GM19025 (cell line): Measurements from ENCODE around the gene FAM53B.
A peak's percentile ranks its signal among the peaks of the same experiment; 100 is the strongest.
"Not testable (repeated sequence)": the region's sequence is repeated elsewhere in the genome, so short reads cannot be mapped to it uniquely, and the experiment has no call there.

Source experiments
- ATAC-seq: cut with Tn5 transposase; IDR thresholded peaks from one replicate; pipeline ENCODE4 v1.9.1; 2021; ENCODE audit warnings: mild to moderate bottlenecking, low read depth, moderate library complexity; ENCODE audit not compliant: unreplicated experiment

FAM53B gene

GRCh38 chr10:124744102-124745050 is at the start of gene FAM53B:
Gene FAM53B (minus strand): TSS chr10:124744378. CDS start chr10:124706713, 37,665 bp downstream.
- peak; percentile 77 for ATAC-seq

DNA sequence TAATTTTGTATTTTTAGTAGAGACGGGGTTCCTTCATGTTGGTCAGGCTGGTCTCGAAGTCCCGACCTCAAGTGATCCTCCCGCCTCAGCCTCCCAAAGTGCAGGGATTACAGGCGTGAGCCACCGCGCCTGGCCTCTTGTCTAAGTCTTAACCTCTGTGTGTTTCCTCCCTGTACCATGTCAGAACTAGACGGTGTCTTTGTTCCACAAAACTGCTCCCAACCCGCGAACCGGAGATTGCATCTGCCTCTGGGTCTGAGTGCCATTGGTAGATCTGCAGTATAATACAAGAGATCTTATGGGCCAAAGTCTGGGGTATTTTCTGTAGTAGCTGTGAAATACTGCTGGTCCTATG is 48.8 kb upstream of the FAM53B start:
- no peak for ATAC-seq

DNA sequence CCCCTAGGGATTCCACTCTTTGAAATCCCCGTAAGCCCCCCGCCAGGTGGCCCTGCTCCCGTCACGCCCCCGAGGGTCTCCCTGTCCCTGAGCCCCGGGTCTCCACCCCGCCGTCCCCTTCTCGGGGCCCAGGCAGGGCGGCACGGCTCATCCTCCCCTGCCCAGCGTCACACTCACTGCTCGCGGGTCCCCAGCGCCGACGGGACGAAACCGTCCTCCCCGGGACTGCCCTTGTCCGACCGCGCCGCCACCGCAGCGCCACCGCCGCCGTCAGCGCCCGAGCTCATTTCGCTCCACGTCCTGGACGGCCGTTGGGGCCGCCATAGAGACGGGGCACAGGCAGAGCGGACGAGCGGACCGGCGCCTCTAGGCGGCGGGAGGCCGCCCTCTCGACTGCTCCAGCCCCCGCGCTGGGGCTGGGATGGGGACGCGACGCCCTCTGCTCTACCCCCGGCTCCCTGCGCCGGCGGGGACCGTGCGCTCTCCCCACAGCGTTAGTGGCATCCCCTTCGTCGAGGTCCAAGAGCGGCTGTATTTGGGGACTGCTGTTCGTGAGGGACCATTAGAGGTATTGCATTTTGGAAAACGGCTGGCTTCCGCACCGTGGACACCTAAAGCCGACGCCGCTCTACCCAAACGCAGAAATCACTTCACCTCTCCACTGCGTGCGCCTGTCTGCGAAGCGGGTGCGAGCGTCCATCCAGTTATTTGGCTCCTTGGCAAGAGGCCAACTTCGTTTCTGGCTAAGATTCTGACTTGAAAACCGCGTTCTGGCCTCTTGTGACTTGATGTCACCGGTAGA is 47.6 kb upstream of the FAM53B start, which contains the start of gene EEF1AKMT2:
TSS of gene EEF1AKMT2 (minus strand) at position 341 of the 802 bp plus-strand sequence. CDS start at position 287, 54 bp downstream.
- ATAC-seq = peak; percentile 90

- ATAC-seq = not testable (repeated sequence)
These were observed 38.7 kb upstream of the FAM53B start for GRCh38 chr10:124782900-124783299.

DNA sequence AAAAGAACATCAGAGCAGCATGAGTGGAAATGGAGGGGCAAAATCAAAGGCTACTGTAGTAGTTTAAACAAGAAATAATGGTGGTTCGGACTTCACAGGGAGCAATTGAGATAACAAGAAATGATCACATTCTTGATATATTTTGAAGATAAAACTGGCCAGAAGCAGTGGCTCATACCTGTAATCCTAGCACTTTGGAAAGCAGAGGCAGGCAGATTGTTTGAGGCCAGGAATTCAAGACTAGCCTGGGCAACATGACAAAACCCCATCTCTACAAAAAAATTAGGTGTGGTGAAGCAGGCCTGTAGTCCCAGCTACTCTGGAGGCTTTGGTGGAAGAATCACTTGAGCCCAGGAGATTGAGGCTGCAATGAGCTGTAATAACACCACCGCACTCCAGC is 24.6 kb upstream of the FAM53B start:
- ATAC-seq = no peak

DNA sequence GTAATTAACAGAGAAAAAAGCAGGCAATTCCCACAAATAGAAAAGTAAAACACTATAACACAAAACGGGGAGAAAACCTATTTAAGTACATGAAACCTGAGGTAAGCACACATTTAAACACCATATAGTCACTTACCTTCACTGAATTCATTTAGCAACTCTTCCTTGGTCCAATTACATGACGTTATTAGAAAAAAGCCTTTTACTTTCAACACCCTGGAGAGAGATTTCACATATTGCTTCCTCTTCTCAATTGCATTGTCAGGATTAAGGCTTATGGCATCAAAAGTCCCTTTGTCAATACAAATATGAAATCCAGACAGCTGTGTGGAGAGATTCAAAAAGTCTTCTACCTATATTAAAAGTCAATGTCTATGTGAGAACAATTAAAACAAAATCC is 21.1 kb upstream of the FAM53B start:
- ATAC-seq = no peak

DNA sequence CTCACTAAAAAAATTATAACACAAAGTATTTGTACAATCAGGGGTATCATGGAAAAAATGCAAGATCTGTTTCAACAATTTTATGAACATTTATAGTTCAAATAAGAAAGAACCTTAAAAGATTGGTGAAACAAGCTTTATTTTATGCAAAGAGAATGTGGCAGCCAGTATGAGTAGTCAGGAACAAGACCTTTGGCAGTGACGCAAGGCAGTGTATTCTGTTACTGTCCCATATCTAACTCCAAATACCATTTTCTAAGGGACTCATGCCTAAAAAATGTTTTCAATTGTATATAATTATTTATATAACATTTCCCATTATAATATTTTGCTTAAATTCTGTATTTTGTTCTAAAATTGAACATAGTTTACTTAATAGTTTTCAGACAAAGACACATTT is 19.1 kb upstream of the FAM53B start:
- no peak for ATAC-seq

DNA sequence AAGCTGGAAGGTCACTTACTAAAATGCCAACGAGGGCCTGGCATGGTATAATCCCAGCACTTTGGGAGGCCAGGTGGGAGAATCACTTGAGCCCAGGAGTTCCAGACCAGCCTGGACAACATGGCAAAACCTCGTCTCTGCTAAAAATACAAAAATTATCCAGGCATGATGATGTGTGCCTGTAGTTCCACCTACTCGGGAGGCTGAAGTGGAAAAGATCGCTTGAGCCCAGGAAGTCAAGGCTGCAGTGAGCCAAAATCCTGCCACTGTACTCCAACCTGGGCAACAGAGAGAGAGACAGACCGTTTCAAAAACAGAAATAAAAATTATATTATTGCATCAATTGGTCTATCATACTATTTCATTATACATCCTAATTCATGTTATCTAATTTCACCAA is 18.1 kb upstream of the FAM53B start:
- no peak for ATAC-seq

DNA sequence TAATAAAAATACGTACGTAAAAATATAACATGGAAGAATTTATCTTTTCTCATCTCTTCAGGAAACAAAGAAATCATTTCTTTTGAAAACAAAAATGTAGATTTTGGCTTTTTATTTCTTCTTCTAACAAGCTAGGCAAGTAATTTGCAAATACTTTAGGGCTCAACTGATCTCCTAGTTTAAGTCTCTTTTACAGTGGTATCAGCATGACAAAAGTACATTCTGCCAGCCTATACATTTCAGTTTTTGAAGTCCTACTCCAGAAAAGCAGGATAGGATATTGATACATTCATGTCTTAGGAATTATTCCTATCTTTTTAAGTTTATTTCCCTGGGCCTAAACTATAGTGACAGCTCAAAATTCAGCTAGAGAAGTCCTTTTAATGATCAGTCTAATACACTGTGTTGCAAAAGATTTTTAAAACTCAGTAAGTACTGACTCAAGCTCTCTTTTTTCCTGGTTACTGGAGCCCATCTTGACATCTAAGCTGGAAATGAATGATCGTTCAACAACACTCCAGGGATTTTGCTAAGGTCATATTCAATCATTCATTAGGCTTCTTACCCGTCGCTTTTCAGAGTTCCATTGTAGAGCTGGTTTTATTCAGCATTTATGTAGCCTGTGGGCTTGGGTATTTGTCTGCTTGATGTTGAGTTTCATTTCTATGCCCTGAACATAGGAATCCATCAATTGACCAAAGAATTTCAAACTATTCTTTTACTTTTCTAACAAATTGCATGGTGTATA is 12.2 kb upstream of the FAM53B start:
- ATAC-seq = no peak

DNA sequence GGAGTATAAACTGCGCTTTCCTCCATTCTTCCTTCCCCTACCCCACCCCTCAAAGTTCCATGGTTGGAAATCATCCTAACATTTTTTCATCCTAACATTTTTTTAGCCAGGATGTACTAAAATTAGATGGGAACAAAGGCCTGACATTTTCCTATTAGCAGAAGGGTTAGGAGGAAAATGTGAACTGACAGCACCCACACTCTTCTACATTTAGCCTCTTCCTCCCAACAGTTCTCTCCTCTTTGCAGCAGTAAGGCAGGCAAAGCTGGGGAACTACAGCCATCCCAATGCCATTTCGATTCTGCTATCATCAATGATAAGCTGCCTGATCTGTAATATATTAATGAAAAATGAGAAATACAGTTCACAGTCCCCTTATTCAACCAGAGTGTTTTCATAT is 11.4 kb upstream of the FAM53B start:
- no peak for ATAC-seq

GRCh38 chr10:124754227-124754626 is 10.0 kb upstream of the FAM53B start:
- no peak for ATAC-seq

GRCh38 chr10:124748953-124749645 is 4.9 kb upstream of the FAM53B start:
- ATAC-seq = no peak

DNA sequence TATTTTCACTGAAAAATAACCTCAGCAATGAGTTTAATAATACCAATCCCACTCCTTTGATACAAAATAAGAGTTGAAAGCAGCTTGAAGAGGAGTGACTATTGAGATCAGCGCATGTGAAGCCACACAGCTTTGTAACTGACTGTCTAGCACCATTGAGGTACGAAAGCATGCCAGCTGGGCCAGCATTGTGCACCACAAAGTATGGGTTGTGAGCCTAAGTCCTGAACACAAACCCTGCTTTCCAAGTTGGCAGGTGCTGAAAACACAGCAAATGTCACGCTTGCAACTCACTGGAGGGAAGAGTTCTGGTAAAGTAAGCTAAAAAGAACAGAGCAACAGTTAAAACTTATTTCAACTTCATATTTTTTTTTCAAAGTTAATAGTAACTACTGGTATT is 4.0 kb upstream of the FAM53B start:
- ATAC-seq = no peak

DNA sequence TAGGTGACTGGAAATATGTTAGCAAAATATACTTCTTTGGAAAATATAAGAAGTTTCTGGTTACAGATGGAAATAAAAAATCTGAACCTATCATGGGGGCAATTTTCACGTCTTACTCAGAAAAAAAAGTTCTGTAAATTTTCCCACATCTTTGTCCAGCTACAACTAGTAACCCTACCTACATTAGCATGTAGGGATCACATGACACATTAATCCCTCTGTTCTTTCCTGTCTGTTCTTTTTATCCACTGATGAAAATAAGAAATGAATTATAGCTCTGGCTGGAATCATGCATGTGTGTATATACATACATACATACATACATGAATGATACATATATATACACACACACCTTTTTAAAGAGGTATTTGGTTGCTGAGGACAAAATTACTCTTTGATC is 3.6 kb upstream of the FAM53B start:
- no peak for ATAC-seq

DNA sequence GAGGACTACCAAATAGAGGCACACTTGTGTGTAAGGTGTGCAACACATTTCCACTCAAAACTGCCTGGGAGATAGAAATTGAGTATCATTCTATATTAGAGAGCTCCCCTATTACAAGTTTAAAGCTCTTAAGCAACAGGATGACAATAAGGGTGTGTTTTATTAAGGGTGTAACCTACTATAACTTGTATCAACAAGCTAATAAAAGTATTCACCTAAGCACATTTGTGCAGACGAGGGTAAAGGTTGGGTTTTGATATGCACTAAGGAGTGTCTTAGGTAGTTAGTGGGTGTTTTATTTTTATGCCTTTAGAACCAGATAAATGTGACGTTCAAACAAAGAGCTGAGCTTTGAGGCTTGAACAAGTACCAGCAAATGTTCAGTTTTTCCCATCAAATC is 2.8 kb upstream of the FAM53B start:
- no peak for ATAC-seq

DNA sequence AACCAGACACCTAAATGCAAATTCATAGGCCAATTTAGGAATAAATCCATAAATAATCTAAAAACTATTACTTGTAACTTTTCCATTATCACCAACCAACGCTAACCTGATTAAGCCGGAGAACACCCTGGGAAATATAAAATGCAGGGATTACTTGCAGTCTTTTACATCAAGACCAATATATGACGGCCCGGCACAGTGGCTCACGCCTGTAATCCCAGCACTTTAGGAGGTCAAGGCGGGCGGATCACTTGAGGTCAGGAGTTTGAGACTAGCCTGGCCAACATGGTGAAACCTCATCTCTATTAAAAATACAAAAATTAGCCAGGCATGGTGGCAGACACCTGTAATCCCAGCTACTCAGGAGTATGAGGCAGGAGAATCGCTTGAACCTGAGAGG is 2.3 kb upstream of the FAM53B start:
- ATAC-seq = not testable (repeated sequence)

GRCh38 chr10:124745673-124746072 is 1.5 kb upstream of the FAM53B start:
- ATAC-seq = no peak

DNA sequence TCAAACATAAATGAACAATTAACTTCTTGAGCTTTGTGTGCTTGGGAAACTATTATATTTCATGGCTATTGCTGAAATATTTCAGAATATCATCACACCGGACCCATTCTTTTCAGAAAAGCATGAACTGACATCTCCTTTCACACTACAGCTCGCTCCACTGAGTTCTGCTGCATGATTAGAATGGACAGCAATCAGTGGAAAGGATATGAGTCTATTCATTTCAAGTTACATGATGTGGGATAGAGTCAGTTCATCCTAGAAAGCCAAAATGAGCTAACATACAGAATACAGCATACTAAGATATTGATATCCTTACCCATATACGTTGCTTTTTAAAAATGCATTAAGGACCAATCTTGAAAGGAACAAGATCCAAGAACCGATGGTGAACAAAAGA is 1.1 kb upstream of the FAM53B start:
- ATAC-seq = no peak

DNA sequence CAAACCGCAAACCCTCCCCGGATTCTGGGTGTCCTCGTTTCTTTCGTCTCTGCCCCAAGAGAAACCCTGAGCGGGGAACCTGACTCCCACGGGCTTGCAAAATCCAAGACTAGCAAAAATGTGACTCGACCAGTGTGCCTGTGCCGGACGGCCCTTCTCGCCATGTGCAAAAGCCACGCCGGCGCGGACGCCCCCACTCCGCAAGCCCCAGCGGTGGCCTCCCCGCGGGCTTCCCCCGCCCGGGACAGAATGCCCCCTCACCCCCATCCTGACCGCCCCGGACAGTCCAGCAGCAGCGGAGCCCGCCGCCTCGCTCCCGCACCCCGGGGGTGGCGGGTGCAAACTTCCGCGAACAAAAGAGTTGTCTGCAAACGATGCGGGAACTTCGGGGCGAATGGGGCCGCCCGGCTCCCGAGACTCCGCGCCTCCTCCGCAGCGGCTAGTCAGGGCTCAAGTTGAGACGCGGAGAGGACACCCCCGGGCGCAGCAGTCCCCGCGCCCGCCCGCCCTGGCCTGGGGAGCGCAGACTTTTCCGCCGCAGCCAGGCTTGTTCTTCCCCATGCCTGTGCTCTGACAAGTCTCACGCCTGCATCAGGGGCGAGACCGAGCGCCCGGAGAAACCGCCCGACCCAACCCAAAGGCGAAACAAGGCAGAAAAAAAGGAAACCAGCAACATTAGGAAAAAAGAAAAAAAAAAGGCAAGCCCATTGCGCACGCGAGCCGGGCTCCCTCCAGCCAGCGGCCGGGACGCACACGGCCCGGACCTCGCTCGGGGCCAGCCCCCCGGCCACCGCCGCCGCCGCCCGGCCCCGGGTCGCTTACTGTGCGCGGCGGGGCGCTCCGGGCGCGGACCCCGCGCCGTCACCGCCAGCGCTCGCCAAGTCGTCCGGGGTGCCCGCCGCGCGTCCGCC is 732 bp downstream of the FAM53B start:
- ATAC-seq = no peak
